Liver (tissue), 9 donors: ENCODE results near the gene CAMK1D. TPM values are rescaled to one million over a fixed set of nuclear protein-coding genes. Genes with fewer than 3 reads are reported as not detected.

Experiments used
- DNase-seq: peaks from one replicate; pipeline ENCODE4 v3.0.0-alpha.2; 2017; ENCODE audit warnings: low spot score
- H3K27ac ChIP-seq, 2 donors: one replicate each; pipeline ENCODE4 v1.7.0; 2013; ENCODE audit warnings: inconsistent platforms in 2 of 2, low read length in 2 of 2, control low read depth in 1 of 2, low read depth in 1 of 2, mild to moderate bottlenecking in 1 of 2
- H3K27me3 ChIP-seq, 4 donors: one replicate each; pipeline versions ENCODE4 v1.6.1 to v1.7.0; 2013; ENCODE audit warnings: low read length in 3 of 4, inconsistent platforms in 1 of 4, mild to moderate bottlenecking in 1 of 4, moderate library complexity in 1 of 4; ENCODE audit not compliant: control insufficient read depth in 4 of 4, insufficient read depth in 4 of 4
- H3K36me3 ChIP-seq, 4 donors: one replicate each; pipeline versions ENCODE4 v1.6.1 to v1.7.0; 2013; ENCODE audit warnings: low read length in 3 of 4, mild to moderate bottlenecking in 3 of 4, low read depth in 1 of 4, moderate library complexity in 1 of 4; ENCODE audit not compliant: control insufficient read depth in 4 of 4, insufficient read depth in 3 of 4
- H3K4me1 ChIP-seq, 4 donors: one replicate each; pipeline versions ENCODE4 v1.6.1 to v1.7.0; 2013; ENCODE audit warnings: low read length in 3 of 4, mild to moderate bottlenecking in 3 of 4, moderate library complexity in 1 of 4; ENCODE audit not compliant: control insufficient read depth in 4 of 4, insufficient read depth in 4 of 4
- H3K4me3 ChIP-seq, 3 donors: one replicate each; pipeline versions ENCODE4 v1.6.1 to v1.7.0; 2013; ENCODE audit warnings: low read length in 3 of 3, control low read depth in 1 of 3, low read depth in 1 of 3, mild to moderate bottlenecking in 1 of 3
- H3K9ac ChIP-seq, 2 donors: one replicate each; pipeline ENCODE4 v1.7.0; 2013; ENCODE audit warnings: low read length in 2 of 2, mild to moderate bottlenecking in 2 of 2, moderate library complexity in 2 of 2, control low read depth in 1 of 2, low read depth in 1 of 2
- H3K9me3 ChIP-seq, 4 donors: one replicate each; pipeline versions ENCODE4 v1.6.1 to v1.7.0; 2013; ENCODE audit warnings: low read length in 3 of 4; ENCODE audit not compliant: control insufficient read depth in 4 of 4
- ATF3 ChIP-seq: IDR thresholded peaks from 2 replicates; pipeline ENCODE4 v1.6.1; 2016; ENCODE audit warnings: antibody characterized with exemption
- CTCF ChIP-seq: fragments of 150-350 bp; IDR thresholded peaks from 2 replicates; pipeline ENCODE4 v1.5.1; 2017; ENCODE audit warnings: improper control_type of control experiment, low read depth, low read length; ENCODE audit not compliant: missing input control
- EGR1 ChIP-seq, 2 donors: IDR thresholded peaks; 2 replicates each; pipeline ENCODE4 v1.6.1; 2016 to 2018; ENCODE audit warnings: antibody characterized with exemption in 2 of 2, low read depth in 2 of 2
- FOXA2 ChIP-seq: IDR thresholded peaks from 2 replicates; pipeline ENCODE4 v1.6.1; 2016; ENCODE audit warnings: antibody characterized with exemption
- GABPA ChIP-seq, 2 donors: IDR thresholded peaks in 1 of 2; conservative IDR thresholded peaks in 1 of 2; 2 replicates each; pipeline ENCODE4 v1.6.1; 2016; ENCODE audit warnings: antibody characterized with exemption in 2 of 2, mild to moderate bottlenecking in 1 of 2, moderate library complexity in 1 of 2
- HNF4A ChIP-seq, 2 donors: conservative IDR thresholded peaks; 2 replicates each; pipeline ENCODE4 v1.6.1; 2016; ENCODE audit warnings: antibody characterized with exemption in 2 of 2, mild to moderate bottlenecking in 2 of 2
- HNF4G ChIP-seq: IDR thresholded peaks from 2 replicates; pipeline ENCODE4 v1.6.1; 2016; ENCODE audit warnings: antibody characterized with exemption
- JUND ChIP-seq, 2 donors: IDR thresholded peaks; 2 replicates each; pipeline ENCODE4 v1.6.1; 2016; ENCODE audit warnings: antibody characterized with exemption in 2 of 2
- MAX ChIP-seq: IDR thresholded peaks from 2 replicates; pipeline ENCODE4 v1.6.1; 2016; ENCODE audit warnings: antibody characterized with exemption
- RAD21 ChIP-seq, 2 donors: IDR thresholded peaks; 2 replicates each; pipeline ENCODE4 v1.6.1; 2016; ENCODE audit warnings: antibody characterized with exemption in 2 of 2, mild to moderate bottlenecking in 2 of 2
- RXRA ChIP-seq, 2 donors: IDR thresholded peaks; 2 replicates each; pipeline ENCODE4 v1.6.1; 2017 to 2018; ENCODE audit warnings: antibody characterized with exemption in 2 of 2, mild to moderate bottlenecking in 1 of 2
- SP1 ChIP-seq: IDR thresholded peaks from 2 replicates; pipeline ENCODE4 v1.6.1; 2018; ENCODE audit warnings: antibody characterized with exemption, mild to moderate bottlenecking
- YY1 ChIP-seq: IDR thresholded peaks from 2 replicates; pipeline ENCODE4 v1.6.1; 2016; ENCODE audit warnings: antibody characterized with exemption, mild to moderate bottlenecking
- ZBTB33 ChIP-seq: IDR thresholded peaks from 2 replicates; pipeline ENCODE4 v1.6.1; 2016; ENCODE audit warnings: antibody characterized with exemption
- whole genome bisulfite sequencing: extraction: QIAGEN DNeasy Blood & Tissue Kit; methylation state at CpG from one replicate; pipeline ENCODE4 v1.1.7; 2013; 5-methylcytosine and 5-hydroxymethylcytosine counted together
- polyA plus RNA-seq, 2 donors: library from polyadenylated mRNA; stranded (reverse) in 1 of 2; unstranded in 1 of 2; fragments of 200-250 nt in 1 of 2; fragments of >200 nt in 1 of 2; fragmentation: Nextera tagmentation in 1 of 2; extraction: Ambion mirVana in 1 of 2; gene quantifications; one replicate each; pipeline versions ENCODE4 v1.2.1 to v1.2.3, GENCODE V29; 2013 to 2015
- total RNA-seq, 2 donors: library from RNA; depleted of rRNA; stranded (reverse); fragments of >200 nt; gene quantifications; one replicate each; pipeline ENCODE4 v1.2.3, GENCODE V29; 2014
- donor health status: healthy.
- donor health status: healthy.
- donor health status: healthy.
- donor health status: healthy.
- donor health status: healthy.

Gene CAMK1D
- total and polyA plus RNA-seq, 4 donors = 2.7 to 10.1 (median 4.2) TPM

- peak overlapping the region in 1 of 2 donors; percentile 58 for H3K9ac ChIP-seq
- no peaks in the 10 kb centered on the region for H3K36me3 ChIP-seq
- DNase-seq = no peak
- 43% methylated on average over 14 of the region's 14 CpGs for WGBS
- no peak overlapping the region for H3K4me3 ChIP-seq
- H3K27me3 ChIP-seq = no peaks in the 10 kb centered on the region
- H3K27ac ChIP-seq = peak overlapping the region; percentile 63 to 71
- TF ChIP-seq ZBTB33 (no peak), FOXA2 (peak; percentile 73), YY1 (peak; percentile 45), SP1 (peak; percentile 72), MAX (no peak), CTCF (peak; percentile 11), RXRA (IDR thresholded peaks at IDR 0.05) (peak; percentile 51 to 60), JUND (IDR thresholded peaks at IDR 0.05) (peak; percentile 24 to 42), HNF4A (conservative IDR thresholded peaks at IDR 0.05) (peak; percentile 70 to 86), ATF3 (no peak), HNF4G (peak; percentile 56), EGR1 (IDR thresholded peaks at IDR 0.05; ENCODE audit: low read depth in 2 of 2) (no peak), RAD21 (IDR thresholded peaks at IDR 0.05) (peak; percentile 32 to 59), GABPA (IDR thresholded peaks at IDR 0.05 in 1 of 2, conservative IDR thresholded peaks at IDR 0.05 in 1 of 2) (no peak)
- H3K9me3 ChIP-seq = no peaks in the 10 kb centered on the region
- peaks cover 9 to 41% (median 29%) of the 10 kb centered on the region in 4 donors for H3K4me1 ChIP-seq
Measured at GRCh38 chr10:12631787-12632562, 282.6 kb downstream of the CAMK1D start.

- Histone ChIP-seq H3K36me3 (no peaks in the 10 kb centered on the region), H3K27ac (no peak overlapping the region), H3K4me1 (peaks cover 9 to 28% (median 21%) of the 10 kb centered on the region in 4 donors), H3K27me3 (no peaks in the 10 kb centered on the region), H3K4me3 (no peak overlapping the region), H3K9ac (no peak overlapping the region), H3K9me3 (no peaks in the 10 kb centered on the region)
- peak in 1 of 2 donors; percentile 49 for TF ChIP-seq RAD21 (IDR thresholded peaks at IDR 0.05)
- peak in 1 of 2 donors; percentile 21 for TF ChIP-seq HNF4A (conservative IDR thresholded peaks at IDR 0.05)
- no peak for TF ChIP-seq RXRA (IDR thresholded peaks at IDR 0.05)
- peak; percentile 5 for TF ChIP-seq CTCF
- DNase-seq = no peak
- WGBS = 93% methylated on average over 11 of the region's 11 CpGs
Measured at GRCh38 chr10:12633776-12634620, 284.7 kb downstream of the CAMK1D start.
